ENCODE data around the gene DLX6.

The DLX6 gene

GRCh38 chr7:96996111-96996957, 9.0 kb upstream of the DLX6 start:
- no peak for DNase-seq

- DNase-seq: no peak
Measured at GRCh38 chr7:96996958-96997511, 8.3 kb upstream of the DLX6 start.

GRCh38 chr7:96997512-96998032, 7.8 kb upstream of the DLX6 start:
- no peak for DNase-seq

GRCh38 chr7:96998333-96998732, 7.0 kb upstream of the DLX6 start:
- DNase-seq: no peak

- DNase-seq: no peak
Measured at GRCh38 chr7:96998744-96999143, 6.6 kb upstream of the DLX6 start.

GRCh38 chr7:97001221-97001620, 4.1 kb upstream of the DLX6 start:
- DNase-seq: no peak

- DNase-seq: no peak
Measured at GRCh38 chr7:97001656-97002554, 3.4 kb upstream of the DLX6 start.

GRCh38 chr7:97002555-97003261, 2.6 kb upstream of the DLX6 start:
- no peak for DNase-seq

GRCh38 chr7:97003262-97004246, 1.8 kb upstream of the DLX6 start:
- no peak for DNase-seq

- no peak for DNase-seq
Measured at GRCh38 chr7:97004247-97005182, 838 bp upstream of the DLX6 start.

GRCh38 chr7:97006055-97006815, 882 bp downstream of the DLX6 start:
- peak; percentile 44 for DNase-seq

GRCh38 chr7:97006816-97007582, 1.6 kb downstream of the DLX6 start:
- no peak for DNase-seq

GRCh38 chr7:97007583-97007861, 2.2 kb downstream of the DLX6 start:
- no peak for DNase-seq

GRCh38 chr7:97008275-97008917, 3.0 kb downstream of the DLX6 start:
- DNase-seq: no peak

- DNase-seq: no peak
Measured at GRCh38 chr7:97009753-97010732, 4.7 kb downstream of the DLX6 start.

GRCh38 chr7:97011104-97011503, 5.8 kb downstream of the DLX6 start:
- DNase-seq: no peak
